WTC11 (cell line): ENCODE data around the gene GNAO1. TPM values are rescaled to one million over a fixed set of nuclear protein-coding genes. Genes with fewer than 3 reads are reported as not detected.

ENCODE experiments used
- ATAC-seq: fragments of 200-7000 bp; cut with Tn5 transposase; 2 replicates; pipeline ENCODE4 v1.10.0; 2021; ENCODE audit warnings: mild to moderate bottlenecking, moderate library complexity
- CTCF ChIA-PET: fragments of 300-600 bp; sonication (Branson Sonifier 250); formaldehyde crosslinking; loops from one replicate; lab custom pipeline; 2021; ENCODE audit warnings: antibody characterized with exemption; lab: Charles Lee
- POLR2A ChIA-PET: fragments of 350-600 bp; sonication (Branson Sonifier 250); formaldehyde crosslinking; loops from one replicate; lab custom pipeline; 2021; ENCODE audit warnings: antibody characterized with exemption; lab: Charles Lee
- DNase-seq: peaks from one replicate; pipeline ENCODE4 v3.0.0; 2021; ENCODE audit warnings: low spot score
- H3K27ac Mint-ChIP-seq: 2 replicates; pipeline ENCODE4 v1.8.0; 2021; ENCODE audit warnings: mixed read lengths
- H3K27me3 Mint-ChIP-seq: 2 replicates; pipeline ENCODE4 v1.8.0; 2021; ENCODE audit warnings: low read depth, mild to moderate bottlenecking, moderate library complexity, mixed read lengths
- H3K36me3 Mint-ChIP-seq: 2 replicates; pipeline ENCODE4 v1.8.0; 2021; ENCODE audit warnings: mixed read lengths
- H3K4me1 Mint-ChIP-seq: 2 replicates; pipeline ENCODE4 v1.8.0; 2022; ENCODE audit warnings: mixed read lengths
- H3K4me3 Mint-ChIP-seq: 2 replicates; pipeline ENCODE4 v1.8.0; 2021; ENCODE audit warnings: mild to moderate bottlenecking, moderate library complexity, mixed read lengths
- H3K9me3 Mint-ChIP-seq: 2 replicates; pipeline ENCODE4 v1.8.0; 2021; ENCODE audit warnings: mixed read lengths
- ATF1 ChIP-seq: sonication (generic); formaldehyde crosslinking; IDR thresholded peaks from 2 replicates; pipeline ENCODE4 v1.8.1; 2023; ENCODE audit warnings: mild to moderate bottlenecking, moderate library complexity, missing genetic modification reagents
- ATF2 ChIP-seq: sonication (generic); formaldehyde crosslinking; IDR thresholded peaks from 2 replicates; pipeline ENCODE4 v1.8.1; 2022; ENCODE audit warnings: low read depth, missing genetic modification reagents, borderline replicate concordance
- ELF4 ChIP-seq: sonication (generic); formaldehyde crosslinking; IDR thresholded peaks from 2 replicates; pipeline ENCODE4 v1.8.1; 2022; ENCODE audit warnings: low read depth, mild to moderate bottlenecking, moderate library complexity, missing genetic modification reagents
- FOXK1 ChIP-seq: sonication (generic); formaldehyde crosslinking; IDR thresholded peaks from 2 replicates; pipeline ENCODE4 v1.8.0; 2022; ENCODE audit warnings: mild to moderate bottlenecking, moderate library complexity, missing genetic modification reagents
- FOXP1 ChIP-seq: sonication (generic); formaldehyde crosslinking; IDR thresholded peaks from 2 replicates; pipeline ENCODE4 v1.8.0; 2022; ENCODE audit warnings: missing genetic modification reagents, mild to moderate bottlenecking, moderate library complexity, borderline replicate concordance
- GABPB1 ChIP-seq: sonication (generic); formaldehyde crosslinking; IDR thresholded peaks from 2 replicates; pipeline ENCODE4 v1.8.1; 2023; ENCODE audit warnings: mild to moderate bottlenecking, missing genetic modification reagents
- HMGA2 ChIP-seq: fragments of 250-450 bp; sonication (Bioruptor Pico); IDR thresholded peaks from 2 replicates; pipeline ENCODE4 v1.4.0; 2021; ENCODE audit warnings: mild to moderate bottlenecking, moderate library complexity
- MYBL2 ChIP-seq: sonication (generic); formaldehyde crosslinking; IDR thresholded peaks from 2 replicates; pipeline ENCODE4 v1.8.1; 2023; ENCODE audit warnings: mild to moderate bottlenecking, moderate library complexity, missing genetic modification reagents
- NFE2L1 ChIP-seq: sonication (generic); formaldehyde crosslinking; IDR thresholded peaks from 2 replicates; pipeline ENCODE4 v1.8.1; 2023; ENCODE audit warnings: missing genetic modification reagents
- PREB ChIP-seq: sonication (generic); formaldehyde crosslinking; IDR thresholded peaks from 2 replicates; pipeline ENCODE4 v1.8.1; 2022; ENCODE audit warnings: mild to moderate bottlenecking, missing genetic modification reagents, moderate library complexity, borderline replicate concordance
- SMAD4 ChIP-seq: sonication (generic); formaldehyde crosslinking; IDR thresholded peaks from 2 replicates; pipeline ENCODE4 v1.8.0; 2022; ENCODE audit warnings: mild to moderate bottlenecking, missing genetic modification reagents
- TCF7 ChIP-seq: sonication (generic); formaldehyde crosslinking; IDR thresholded peaks from 2 replicates; pipeline ENCODE4 v1.8.0; 2022; ENCODE audit warnings: mild to moderate bottlenecking, low read depth, missing genetic modification reagents, moderate library complexity
- ZBTB21 ChIP-seq: sonication (generic); formaldehyde crosslinking; IDR thresholded peaks from 2 replicates; pipeline ENCODE4 v1.8.1; 2023; ENCODE audit warnings: mild to moderate bottlenecking, missing genetic modification reagents, borderline replicate concordance
- ZNF121 ChIP-seq: sonication (generic); formaldehyde crosslinking; IDR thresholded peaks from 2 replicates; pipeline ENCODE4 v1.8.0; 2023; ENCODE audit warnings: missing genetic modification reagents
- ZNF138 ChIP-seq: sonication (generic); formaldehyde crosslinking; conservative IDR thresholded peaks from 2 replicates; pipeline ENCODE4 v1.8.1; 2022; ENCODE audit warnings: mild to moderate bottlenecking, moderate library complexity, missing genetic modification reagents
- ZNF423 ChIP-seq: fragments of 250-450 bp; sonication (Bioruptor Pico); IDR thresholded peaks from 2 replicates; pipeline ENCODE4 v2.1.2; 2022; ENCODE audit warnings: mild to moderate bottlenecking, moderate library complexity
- total RNA-seq: library from RNA; stranded (reverse); gene quantifications from 3 replicates; pipeline ENCODE4 v1.2.3, GENCODE V29; 2021
- TF ChIP-seq, protein P1 (sequence below): sonication (generic); formaldehyde crosslinking; IDR thresholded peaks from 2 replicates; pipeline ENCODE4 v1.8.0; 2022; ENCODE audit warnings: mild to moderate bottlenecking, missing genetic modification reagents
- TF ChIP-seq, protein P2 (sequence below): sonication (generic); formaldehyde crosslinking; IDR thresholded peaks from 2 replicates; pipeline ENCODE4 v1.8.1; 2023; ENCODE audit warnings: mild to moderate bottlenecking, missing genetic modification reagents, moderate library complexity
- TF ChIP-seq, protein P3 (sequence below): fragments of 250-450 bp; sonication (Bioruptor Pico); IDR thresholded peaks from 2 replicates; pipeline ENCODE4 v1.9.0; 2021; ENCODE audit warnings: moderate library complexity, mild to moderate bottlenecking, inconsistent platforms, borderline replicate concordance
- TF ChIP-seq, protein P4 (sequence below): sonication (generic); formaldehyde crosslinking; conservative IDR thresholded peaks from 2 replicates; pipeline ENCODE4 v1.8.1; 2022; ENCODE audit warnings: mild to moderate bottlenecking, missing genetic modification reagents
- TF ChIP-seq, protein P5 (sequence below): sonication (generic); formaldehyde crosslinking; conservative IDR thresholded peaks from 2 replicates; pipeline ENCODE4 v1.8.1; 2023; ENCODE audit warnings: mild to moderate bottlenecking, low read depth, missing genetic modification reagents, moderate library complexity
- TF ChIP-seq, protein P6 (sequence below): sonication (generic); formaldehyde crosslinking; IDR thresholded peaks from 2 replicates; pipeline ENCODE4 v1.8.1; 2023; ENCODE audit warnings: mild to moderate bottlenecking, missing genetic modification reagents, moderate library complexity
- TF ChIP-seq, protein P7 (sequence below): fragments of 250-450 bp; sonication (Bioruptor Pico); IDR thresholded peaks from 2 replicates; pipeline ENCODE4 v1.9.0; 2021; ENCODE audit warnings: mild to moderate bottlenecking

GNAO1 gene
- total RNA-seq, 1 experiment from 2014 or later, result 30.6 TPM

GRCh38 chr16:56262148-56262547, 70.9 kb downstream of the GNAO1 start (continued):
- TF ChIP-seq, protein P1, sequence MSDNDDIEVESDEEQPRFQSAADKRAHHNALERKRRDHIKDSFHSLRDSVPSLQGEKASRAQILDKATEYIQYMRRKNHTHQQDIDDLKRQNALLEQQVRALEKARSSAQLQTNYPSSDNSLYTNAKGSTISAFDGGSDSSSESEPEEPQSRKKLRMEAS (CRISPR knock-in tag), result no peak
- TF ChIP-seq ATF1 (CRISPR knock-in tag) (no peak), ATF2 (CRISPR knock-in tag) (no peak), ZNF121 (no peak)
- TF ChIP-seq, protein P2, sequence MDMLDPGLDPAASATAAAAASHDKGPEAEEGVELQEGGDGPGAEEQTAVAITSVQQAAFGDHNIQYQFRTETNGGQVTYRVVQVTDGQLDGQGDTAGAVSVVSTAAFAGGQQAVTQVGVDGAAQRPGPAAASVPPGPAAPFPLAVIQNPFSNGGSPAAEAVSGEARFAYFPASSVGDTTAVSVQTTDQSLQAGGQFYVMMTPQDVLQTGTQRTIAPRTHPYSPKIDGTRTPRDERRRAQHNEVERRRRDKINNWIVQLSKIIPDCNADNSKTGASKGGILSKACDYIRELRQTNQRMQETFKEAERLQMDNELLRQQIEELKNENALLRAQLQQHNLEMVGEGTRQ, result no peak
- TF ChIP-seq, protein P3, sequence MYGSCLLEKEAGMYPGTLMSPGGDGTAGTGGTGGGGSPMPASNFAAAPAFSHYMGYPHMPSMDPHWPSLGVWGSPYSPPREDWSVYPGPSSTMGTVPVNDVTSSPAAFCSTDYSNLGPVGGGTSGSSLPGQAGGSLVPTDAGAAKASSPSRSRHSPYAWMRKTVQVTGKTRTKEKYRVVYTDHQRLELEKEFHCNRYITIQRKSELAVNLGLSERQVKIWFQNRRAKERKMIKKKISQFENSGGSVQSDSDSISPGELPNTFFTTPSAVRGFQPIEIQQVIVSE (CRISPR knock-in tag), result no peak

GRCh38 chr16:56262551-56263245, 71.4 kb downstream of the GNAO1 start:
- peaks cover 15% of the 10 kb centered on the region for H3K4me1 Mint-ChIP-seq
- no peak overlapping the region for H3K4me3 Mint-ChIP-seq
- H3K27me3 Mint-ChIP-seq, result no peaks in the 10 kb centered on the region
- ATAC-seq, result no peak
- no peak overlapping the region for H3K27ac Mint-ChIP-seq
- TF ChIP-seq HMGA2 (CRISPR knock-in tag) (no peak), PREB (CRISPR knock-in tag) (no peak), ZBTB21 (no peak), ZNF423 (CRISPR knock-in tag) (no peak), SMAD4 (CRISPR knock-in tag) (no peak), GABPB1 (no peak), MYBL2 (no peak), TCF7 (no peak), ELF4 (CRISPR knock-in tag) (no peak), FOXP1 (CRISPR knock-in tag) (no peak), ZNF138 (no peak), NFE2L1 (CRISPR knock-in tag) (no peak), FOXK1 (CRISPR knock-in tag) (no peak)
- TF ChIP-seq, protein P4, sequence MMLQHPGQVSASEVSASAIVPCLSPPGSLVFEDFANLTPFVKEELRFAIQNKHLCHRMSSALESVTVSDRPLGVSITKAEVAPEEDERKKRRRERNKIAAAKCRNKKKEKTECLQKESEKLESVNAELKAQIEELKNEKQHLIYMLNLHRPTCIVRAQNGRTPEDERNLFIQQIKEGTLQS (CRISPR knock-in tag), result no peak
- TF ChIP-seq, protein P5, sequence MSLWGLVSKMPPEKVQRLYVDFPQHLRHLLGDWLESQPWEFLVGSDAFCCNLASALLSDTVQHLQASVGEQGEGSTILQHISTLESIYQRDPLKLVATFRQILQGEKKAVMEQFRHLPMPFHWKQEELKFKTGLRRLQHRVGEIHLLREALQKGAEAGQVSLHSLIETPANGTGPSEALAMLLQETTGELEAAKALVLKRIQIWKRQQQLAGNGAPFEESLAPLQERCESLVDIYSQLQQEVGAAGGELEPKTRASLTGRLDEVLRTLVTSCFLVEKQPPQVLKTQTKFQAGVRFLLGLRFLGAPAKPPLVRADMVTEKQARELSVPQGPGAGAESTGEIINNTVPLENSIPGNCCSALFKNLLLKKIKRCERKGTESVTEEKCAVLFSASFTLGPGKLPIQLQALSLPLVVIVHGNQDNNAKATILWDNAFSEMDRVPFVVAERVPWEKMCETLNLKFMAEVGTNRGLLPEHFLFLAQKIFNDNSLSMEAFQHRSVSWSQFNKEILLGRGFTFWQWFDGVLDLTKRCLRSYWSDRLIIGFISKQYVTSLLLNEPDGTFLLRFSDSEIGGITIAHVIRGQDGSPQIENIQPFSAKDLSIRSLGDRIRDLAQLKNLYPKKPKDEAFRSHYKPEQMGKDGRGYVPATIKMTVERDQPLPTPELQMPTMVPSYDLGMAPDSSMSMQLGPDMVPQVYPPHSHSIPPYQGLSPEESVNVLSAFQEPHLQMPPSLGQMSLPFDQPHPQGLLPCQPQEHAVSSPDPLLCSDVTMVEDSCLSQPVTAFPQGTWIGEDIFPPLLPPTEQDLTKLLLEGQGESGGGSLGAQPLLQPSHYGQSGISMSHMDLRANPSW (CRISPR knock-in tag), result no peak
- TF ChIP-seq, protein P6, sequence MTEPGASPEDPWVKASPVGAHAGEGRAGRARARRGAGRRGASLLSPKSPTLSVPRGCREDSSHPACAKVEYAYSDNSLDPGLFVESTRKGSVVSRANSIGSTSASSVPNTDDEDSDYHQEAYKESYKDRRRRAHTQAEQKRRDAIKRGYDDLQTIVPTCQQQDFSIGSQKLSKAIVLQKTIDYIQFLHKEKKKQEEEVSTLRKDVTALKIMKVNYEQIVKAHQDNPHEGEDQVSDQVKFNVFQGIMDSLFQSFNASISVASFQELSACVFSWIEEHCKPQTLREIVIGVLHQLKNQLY (CRISPR knock-in tag), result no peak
- TF ChIP-seq, protein P7, sequence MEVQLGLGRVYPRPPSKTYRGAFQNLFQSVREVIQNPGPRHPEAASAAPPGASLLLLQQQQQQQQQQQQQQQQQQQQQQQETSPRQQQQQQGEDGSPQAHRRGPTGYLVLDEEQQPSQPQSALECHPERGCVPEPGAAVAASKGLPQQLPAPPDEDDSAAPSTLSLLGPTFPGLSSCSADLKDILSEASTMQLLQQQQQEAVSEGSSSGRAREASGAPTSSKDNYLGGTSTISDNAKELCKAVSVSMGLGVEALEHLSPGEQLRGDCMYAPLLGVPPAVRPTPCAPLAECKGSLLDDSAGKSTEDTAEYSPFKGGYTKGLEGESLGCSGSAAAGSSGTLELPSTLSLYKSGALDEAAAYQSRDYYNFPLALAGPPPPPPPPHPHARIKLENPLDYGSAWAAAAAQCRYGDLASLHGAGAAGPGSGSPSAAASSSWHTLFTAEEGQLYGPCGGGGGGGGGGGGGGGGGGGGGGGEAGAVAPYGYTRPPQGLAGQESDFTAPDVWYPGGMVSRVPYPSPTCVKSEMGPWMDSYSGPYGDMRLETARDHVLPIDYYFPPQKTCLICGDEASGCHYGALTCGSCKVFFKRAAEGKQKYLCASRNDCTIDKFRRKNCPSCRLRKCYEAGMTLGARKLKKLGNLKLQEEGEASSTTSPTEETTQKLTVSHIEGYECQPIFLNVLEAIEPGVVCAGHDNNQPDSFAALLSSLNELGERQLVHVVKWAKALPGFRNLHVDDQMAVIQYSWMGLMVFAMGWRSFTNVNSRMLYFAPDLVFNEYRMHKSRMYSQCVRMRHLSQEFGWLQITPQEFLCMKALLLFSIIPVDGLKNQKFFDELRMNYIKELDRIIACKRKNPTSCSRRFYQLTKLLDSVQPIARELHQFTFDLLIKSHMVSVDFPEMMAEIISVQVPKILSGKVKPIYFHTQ, result no peak
- TF ChIP-seq, all 79 proteins: peak for 0
- CTCF ChIA-PET, result interaction anchor here (0.9 to 2.9 kb wide), 2 partner anchors 15 to 318 kb away, joined by 3 to 15 read pairs; no protein-coding TSS in a partner anchor
- no peak for DNase-seq
- POLR2A ChIA-PET, result no interaction called here
- H3K9me3 Mint-ChIP-seq, result no peaks in the 10 kb centered on the region
- H3K36me3 Mint-ChIP-seq, result no peaks in the 10 kb centered on the region
